ENCODE data around the gene TRMT6.

Gene TRMT6

DNA sequence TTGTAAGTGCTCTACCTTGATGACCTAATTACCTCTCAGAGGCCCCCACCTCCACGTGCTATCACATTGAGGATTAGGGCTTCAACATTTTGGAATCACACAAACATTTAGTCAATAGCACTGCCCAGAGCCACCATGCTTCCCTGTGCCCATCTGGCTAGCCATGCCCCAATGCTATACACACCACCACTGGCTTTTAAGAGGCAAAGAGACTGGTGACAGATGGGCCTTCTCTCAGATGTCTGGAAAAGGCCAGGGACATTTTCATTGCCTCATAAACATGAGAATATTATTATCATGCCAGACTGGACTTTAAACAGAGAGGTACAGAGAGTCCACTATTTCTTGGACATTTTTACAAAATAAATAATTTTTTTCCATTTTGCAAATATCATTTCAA, 29.8 kb downstream of the TRMT6 start:
- no peaks in the 10 kb centered on the region for H3K4me1 Mint-ChIP-seq
- H3K4me3 Mint-ChIP-seq = no peak overlapping the region
- H3K9me3 Mint-ChIP-seq = no peaks in the 10 kb centered on the region
- no peaks in the 10 kb centered on the region for H3K36me3 Mint-ChIP-seq (ENCODE audit: low read depth)
- no peak overlapping the region for H3K27ac Mint-ChIP-seq
- H3K27me3 Mint-ChIP-seq (ENCODE audit: low read depth) = no peaks in the 10 kb centered on the region
- TF ChIP-seq, protein P1, sequence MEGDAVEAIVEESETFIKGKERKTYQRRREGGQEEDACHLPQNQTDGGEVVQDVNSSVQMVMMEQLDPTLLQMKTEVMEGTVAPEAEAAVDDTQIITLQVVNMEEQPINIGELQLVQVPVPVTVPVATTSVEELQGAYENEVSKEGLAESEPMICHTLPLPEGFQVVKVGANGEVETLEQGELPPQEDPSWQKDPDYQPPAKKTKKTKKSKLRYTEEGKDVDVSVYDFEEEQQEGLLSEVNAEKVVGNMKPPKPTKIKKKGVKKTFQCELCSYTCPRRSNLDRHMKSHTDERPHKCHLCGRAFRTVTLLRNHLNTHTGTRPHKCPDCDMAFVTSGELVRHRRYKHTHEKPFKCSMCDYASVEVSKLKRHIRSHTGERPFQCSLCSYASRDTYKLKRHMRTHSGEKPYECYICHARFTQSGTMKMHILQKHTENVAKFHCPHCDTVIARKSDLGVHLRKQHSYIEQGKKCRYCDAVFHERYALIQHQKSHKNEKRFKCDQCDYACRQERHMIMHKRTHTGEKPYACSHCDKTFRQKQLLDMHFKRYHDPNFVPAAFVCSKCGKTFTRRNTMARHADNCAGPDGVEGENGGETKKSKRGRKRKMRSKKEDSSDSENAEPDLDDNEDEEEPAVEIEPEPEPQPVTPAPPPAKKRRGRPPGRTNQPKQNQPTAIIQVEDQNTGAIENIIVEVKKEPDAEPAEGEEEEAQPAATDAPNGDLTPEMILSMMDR (IDR thresholded peaks at IDR 0.05; ENCODE audit: unreplicated experiment in 3 of 3) = no peak

- Mint-ChIP-seq H3K9me3 (no peaks in the 10 kb centered on the region), H3K36me3 (ENCODE audit: low read depth) (no peaks in the 10 kb centered on the region), H3K4me1 (no peaks in the 10 kb centered on the region), H3K27ac (no peak overlapping the region), H3K27me3 (ENCODE audit: low read depth) (no peaks in the 10 kb centered on the region), H3K4me3 (no peak overlapping the region)
- TF ChIP-seq, protein P1 (IDR thresholded peaks at IDR 0.05; ENCODE audit: unreplicated experiment in 3 of 3) = no peak
Measured at GRCh38 chr20:5919626-5920544, 30.4 kb downstream of the TRMT6 start.

DNA sequence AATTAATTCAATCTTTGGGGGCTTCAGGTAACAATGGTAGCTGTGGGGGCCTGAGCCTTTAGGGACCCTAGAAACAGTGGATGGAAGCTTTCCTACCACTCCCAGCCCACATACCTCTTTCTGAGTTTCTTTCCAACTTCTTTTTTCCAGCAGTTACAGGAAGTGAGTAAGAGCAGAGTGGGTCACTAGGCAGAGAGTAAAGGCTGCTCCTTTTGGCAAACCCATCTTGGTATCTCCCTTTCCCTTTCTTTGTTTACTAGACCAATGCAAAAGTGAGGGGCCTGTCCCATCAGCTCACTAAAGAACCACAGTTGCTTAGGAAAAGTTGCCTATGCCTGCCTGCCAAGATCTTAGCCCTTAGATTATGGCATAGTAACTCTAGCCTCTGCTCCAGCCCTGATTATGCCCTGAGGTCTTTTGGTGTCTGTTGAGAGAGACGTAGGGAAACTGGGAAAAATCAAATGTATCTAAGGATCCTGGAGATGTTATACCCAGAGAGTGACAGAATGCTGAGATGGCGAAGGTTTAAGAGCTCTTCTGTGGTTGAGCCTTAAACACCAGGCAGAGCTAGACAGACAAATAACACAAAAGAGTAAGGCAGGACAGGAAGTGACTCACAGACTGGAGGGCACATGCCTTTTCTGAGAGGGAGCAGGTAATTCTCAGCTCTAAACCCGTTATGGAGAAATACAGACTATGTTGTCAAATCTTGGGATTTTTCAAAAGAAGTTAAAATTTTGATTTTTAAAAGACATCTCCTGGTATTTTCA, 31.3 kb downstream of the TRMT6 start:
- no peak overlapping the region for H3K27ac Mint-ChIP-seq
- H3K4me3 Mint-ChIP-seq = no peak overlapping the region
- no peaks in the 10 kb centered on the region for H3K27me3 Mint-ChIP-seq (ENCODE audit: low read depth)
- TF ChIP-seq, protein P1 (IDR thresholded peaks at IDR 0.05; ENCODE audit: unreplicated experiment in 3 of 3) = no peak
- H3K36me3 Mint-ChIP-seq (ENCODE audit: low read depth) = no peaks in the 10 kb centered on the region
- no peaks in the 10 kb centered on the region for H3K4me1 Mint-ChIP-seq
- no peaks in the 10 kb centered on the region for H3K9me3 Mint-ChIP-seq

- H3K36me3 Mint-ChIP-seq (ENCODE audit: low read depth) = no peaks in the 10 kb centered on the region
- H3K4me3 Mint-ChIP-seq = no peak overlapping the region
- TF ChIP-seq, protein P1 (IDR thresholded peaks at IDR 0.05; ENCODE audit: unreplicated experiment in 3 of 3) = no peak
- H3K27ac Mint-ChIP-seq = no peak overlapping the region
- H3K4me1 Mint-ChIP-seq = no peaks in the 10 kb centered on the region
- no peaks in the 10 kb centered on the region for H3K9me3 Mint-ChIP-seq
- H3K27me3 Mint-ChIP-seq (ENCODE audit: low read depth) = peaks cover 20% of the 10 kb centered on the region
Measured at GRCh38 chr20:5914859-5915258, 35.5 kb downstream of the TRMT6 start.

- H3K4me1 Mint-ChIP-seq = no peaks in the 10 kb centered on the region
- peaks cover 34% of the 10 kb centered on the region for H3K27me3 Mint-ChIP-seq (ENCODE audit: low read depth)
- TF ChIP-seq, protein P1 (IDR thresholded peaks at IDR 0.05; ENCODE audit: unreplicated experiment in 3 of 3) = no peak
- peak overlapping the region in 1 of 3 experiments; percentile 30 for H3K4me3 Mint-ChIP-seq
- H3K9me3 Mint-ChIP-seq = no peaks in the 10 kb centered on the region
- H3K36me3 Mint-ChIP-seq (ENCODE audit: low read depth) = no peaks in the 10 kb centered on the region
- H3K27ac Mint-ChIP-seq = no peak overlapping the region
Measured at GRCh38 chr20:5913166-5913565, 37.2 kb downstream of the TRMT6 start.
